Measurements from ENCODE around the gene PDIA3. TPM values are rescaled to one million over a fixed set of nuclear protein-coding genes. Genes with fewer than 3 reads are reported as not detected.

PDIA3 gene
- polyA plus RNA-seq, 3 donors, result 101 to 305 (median 195) TPM

- Histone ChIP-seq H3K4me3 (replicated peaks in 1 of 3; ENCODE audit: low read depth in 2 of 3, low read length in 3 of 3) (peak overlapping the region; percentile 83 to 100 (median 100)), H4K20me1 (ENCODE audit: insufficient read depth, low read length) (peaks cover 39% of the 10 kb centered on the region), H3K4me2 (replicated peaks; ENCODE audit: extremely low read depth, low read length, poor library complexity, severe bottlenecking) (peak overlapping the region; percentile 95), H3K9ac (ENCODE audit: insufficient read depth, low read length, poor library complexity, severe bottlenecking) (peak overlapping the region; percentile 100), H3K4me1 (ENCODE audit: control insufficient read depth in 1 of 2, insufficient read depth in 2 of 2, low read length in 2 of 2) (peaks cover 21 to 27% of the 10 kb centered on the region in 2 donors), H3K27me3 (ENCODE audit: control insufficient read depth in 2 of 2, insufficient read depth in 2 of 2, low read length in 2 of 2) (no peaks in the 10 kb centered on the region), H3K27ac (ENCODE audit: low read depth in 1 of 2, low read length in 2 of 2) (peak overlapping the region; percentile 98 to 100), H3K9me3 (replicated peaks in 1 of 2; ENCODE audit: control insufficient read depth in 1 of 2, insufficient read depth in 1 of 2, low read length in 2 of 2) (no peaks in the 10 kb centered on the region), H3K79me2 (ENCODE audit: insufficient read depth, low read length) (peaks cover 40% of the 10 kb centered on the region), H2AFZ (ENCODE audit: insufficient read depth, low read depth, low read length, poor library complexity, severe bottlenecking) (peak overlapping the region; percentile 64), H3K36me3 (replicated peaks in 1 of 2; ENCODE audit: control insufficient read depth in 1 of 2, insufficient read depth in 2 of 2, low read length in 2 of 2) (peaks cover 27 to 44% of the 10 kb centered on the region in 2 donors)
- no peak for TF ChIP-seq CTCF (IDR thresholded peaks at IDR 0.05)
- Mint-ChIP-seq H3K27me3 (ENCODE audit: low read depth in 3 of 3) (peaks cover 0 to 1% (median 0%) of the 10 kb centered on the region in 3 donors), H3K9me3 (no peaks in the 10 kb centered on the region), H3K36me3 (peaks cover 39 to 41% of the 10 kb centered on the region in 2 donors), H3K27ac (peak overlapping the region; percentile 98 to 100 (median 99)), H3K4me1 (peaks cover 39% of the 10 kb centered on the region), H3K4me3 (peak overlapping the region; percentile 95)
- intact Hi-C loops (cut with micrococcal nuclease), result loop anchor here (5.0 kb wide), 2 partner anchors 34 to 46 kb away; partner anchors contain the start of genes WDR76 (in 2 of the 2) and PDIA3 (in 1 of the 2)
- under 1% methylated on average over 21 of the region's 33 CpGs for WGBS (ENCODE audit: insufficient coverage)
- peak in 2 of 3 donors; percentile 35 to 36 for DNase-seq
These were observed 46.7 kb downstream of the PDIA3 start for GRCh38 chr15:43792761-43793476.

- peak overlapping the region; percentile 98 to 100 (median 99) for H3K27ac Mint-ChIP-seq
- no peak for DNase-seq
- Histone ChIP-seq H3K27ac (ENCODE audit: low read depth in 1 of 2, low read length in 2 of 2) (peak overlapping the region; percentile 98 to 100), H3K27me3 (ENCODE audit: control insufficient read depth in 2 of 2, insufficient read depth in 2 of 2, low read length in 2 of 2) (no peaks in the 10 kb centered on the region), H2AFZ (ENCODE audit: insufficient read depth, low read depth, low read length, poor library complexity, severe bottlenecking) (no peak overlapping the region), H3K9ac (ENCODE audit: insufficient read depth, low read length, poor library complexity, severe bottlenecking) (peak overlapping the region; percentile 100), H3K4me2 (replicated peaks; ENCODE audit: extremely low read depth, low read length, poor library complexity, severe bottlenecking) (peak overlapping the region; percentile 95), H3K4me3 (replicated peaks in 1 of 3; ENCODE audit: low read depth in 2 of 3, low read length in 3 of 3) (peak overlapping the region; percentile 83 to 100 (median 100)), H3K79me2 (ENCODE audit: insufficient read depth, low read length) (peaks cover 40% of the 10 kb centered on the region), H3K36me3 (replicated peaks in 1 of 2; ENCODE audit: control insufficient read depth in 1 of 2, insufficient read depth in 2 of 2, low read length in 2 of 2) (peaks cover 27 to 44% of the 10 kb centered on the region in 2 donors), H3K4me1 (ENCODE audit: control insufficient read depth in 1 of 2, insufficient read depth in 2 of 2, low read length in 2 of 2) (peaks cover 21 to 34% of the 10 kb centered on the region in 2 donors), H4K20me1 (ENCODE audit: insufficient read depth, low read length) (peaks cover 39% of the 10 kb centered on the region), H3K9me3 (replicated peaks in 1 of 2; ENCODE audit: control insufficient read depth in 1 of 2, insufficient read depth in 1 of 2, low read length in 2 of 2) (no peaks in the 10 kb centered on the region)
- H3K27me3 Mint-ChIP-seq (ENCODE audit: low read depth in 3 of 3), result peaks cover 0 to 1% (median 0%) of the 10 kb centered on the region in 3 donors
- intact Hi-C loops (cut with micrococcal nuclease), result loop anchor here (5.0 kb wide), 2 partner anchors 34 to 46 kb away; partner anchors contain the start of genes WDR76 (in 2 of the 2) and PDIA3 (in 1 of the 2)
- WGBS (ENCODE audit: insufficient coverage), result 28% methylated on average over 3 of the region's 10 CpGs
- TF ChIP-seq CTCF (IDR thresholded peaks at IDR 0.05), result no peak
- peaks cover 41 to 44% of the 10 kb centered on the region in 2 donors for H3K36me3 Mint-ChIP-seq
- H3K4me1 Mint-ChIP-seq, result peaks cover 47% of the 10 kb centered on the region
- H3K4me3 Mint-ChIP-seq, result peak overlapping the region; percentile 95
- no peaks in the 10 kb centered on the region for H3K9me3 Mint-ChIP-seq
These were observed 47.4 kb downstream of the PDIA3 start for GRCh38 chr15:43793647-43794046.
